ENCODE measurements around the gene PCDH1.

The PCDH1 gene

GRCh38 chr5:141873933-141874261, 4.3 kb downstream of the PCDH1 start:
- DNase-seq (ENCODE audit: low read depth, low spot score) = no peak

- DNase-seq (ENCODE audit: low read depth, low spot score) = no peak
Observed at GRCh38 chr5:141872496-141873356, 5.5 kb downstream of the PCDH1 start.

GRCh38 chr5:141871870-141872269, 6.3 kb downstream of the PCDH1 start:
- DNase-seq (ENCODE audit: low read depth, low spot score) = no peak

- DNase-seq (ENCODE audit: low read depth, low spot score) = no peak
Observed at GRCh38 chr5:141870871-141871270, 7.3 kb downstream of the PCDH1 start.

- no peak for DNase-seq (ENCODE audit: low read depth, low spot score)
Observed at GRCh38 chr5:141870228-141870627, 8.0 kb downstream of the PCDH1 start.

GRCh38 chr5:141869514-141869913, 8.7 kb downstream of the PCDH1 start:
- DNase-seq (ENCODE audit: low read depth, low spot score) = no peak

GRCh38 chr5:141869040-141869439, 9.2 kb downstream of the PCDH1 start:
- no peak for DNase-seq (ENCODE audit: low read depth, low spot score)

GRCh38 chr5:141868541-141868940, 9.7 kb downstream of the PCDH1 start:
- no peak for DNase-seq (ENCODE audit: low read depth, low spot score)

GRCh38 chr5:141867651-141868050, 10.6 kb downstream of the PCDH1 start:
- DNase-seq (ENCODE audit: low read depth, low spot score) = no peak

- no peak for DNase-seq (ENCODE audit: low read depth, low spot score)
Observed at GRCh38 chr5:141867139-141867538, 11.1 kb downstream of the PCDH1 start.

GRCh38 chr5:141866096-141866495, 12.1 kb downstream of the PCDH1 start:
- no peak for DNase-seq (ENCODE audit: low read depth, low spot score)

GRCh38 chr5:141865406-141865805, 12.8 kb downstream of the PCDH1 start:
- no peak for DNase-seq (ENCODE audit: low read depth, low spot score)

- DNase-seq (ENCODE audit: low read depth, low spot score) = no peak
Observed at GRCh38 chr5:141864371-141865370, 13.5 kb downstream of the PCDH1 start.

- DNase-seq (ENCODE audit: low read depth, low spot score) = no peak
Observed at GRCh38 chr5:141863569-141864178, 14.5 kb downstream of the PCDH1 start.

- no peak for DNase-seq (ENCODE audit: low read depth, low spot score)
Observed at GRCh38 chr5:141862936-141863543, 15.2 kb downstream of the PCDH1 start.

- DNase-seq (ENCODE audit: low read depth, low spot score) = no peak
Observed at GRCh38 chr5:141861194-141861593, 17.0 kb downstream of the PCDH1 start.

GRCh38 chr5:141858079-141858765, 20.0 kb downstream of the PCDH1 start:
- no peak for DNase-seq (ENCODE audit: low read depth, low spot score)

GRCh38 chr5:141857226-141857625, 21.0 kb downstream of the PCDH1 start:
- DNase-seq (ENCODE audit: low read depth, low spot score) = no peak

- DNase-seq (ENCODE audit: low read depth, low spot score) = no peak
Observed at GRCh38 chr5:141856037-141856790, 22.0 kb downstream of the PCDH1 start.
